PC-9 (cell line): ENCODE data around the gene RNF44.

ENCODE experiments used
- CTCF ChIP-seq: fragments of 200-600 bp; sonication (generic); conservative IDR thresholded peaks from 2 replicates; pipeline ENCODE4 v1.6.1; 2017; ENCODE audit warnings: mixed run types, antibody characterized with exemption, mild to moderate bottlenecking, moderate library complexity
- EZH2 ChIP-seq: fragments of 200-600 bp; sonication (generic); IDR thresholded peaks from 2 replicates; pipeline ENCODE4 v1.8.0; 2017; ENCODE audit warnings: antibody characterized with exemption, low read depth

- no peak for TF ChIP-seq CTCF
- no peak for TF ChIP-seq EZH2
These were observed 4.3 kb upstream of the RNF44 start for GRCh38 chr5:176541338-176542134.
